Brain microvascular endothelial cell (primary cell): ENCODE data around the gene KCTD20.
"Not testable (repeated sequence)": the region's sequence is repeated elsewhere in the genome, so short reads cannot be mapped to it uniquely, and the experiment has no call there.

ENCODE experiments used
- DNase-seq: peaks from one replicate; pipeline ENCODE4 v3.0.0-alpha.2; 2020
- H3K27ac ChIP-seq: fragments of 250-450 bp; sonication (Bioruptor Pico); 2 replicates; pipeline ENCODE4 v1.5.1; 2020; ENCODE audit warnings: mild to moderate bottlenecking, moderate library complexity
- H3K27me3 ChIP-seq: fragments of 250-450 bp; sonication (Bioruptor Pico); replicated peaks from 2 replicates; pipeline ENCODE4 v1.5.1; 2020; ENCODE audit warnings: mild to moderate bottlenecking
- H3K36me3 ChIP-seq: fragments of 250-450 bp; sonication (Bioruptor Pico); replicated peaks from 2 replicates; pipeline ENCODE4 v1.5.1; 2020; ENCODE audit warnings: mild to moderate bottlenecking
- H3K4me3 ChIP-seq: 2 replicates; pipeline ENCODE4 v1.5.1; 2011; ENCODE audit warnings: low read depth, mild to moderate bottlenecking, control low read depth, low read length, moderate library complexity
- CTCF ChIP-seq: IDR thresholded peaks from 2 replicates; pipeline ENCODE4 v1.5.1; 2011; ENCODE audit warnings: low read depth, mild to moderate bottlenecking, moderate library complexity, low read length, control low read depth, inconsistent platforms; ENCODE audit errors: missing control alignments
- in situ Hi-C: cut with HindIII; loops from 2 replicates; pipeline ENCODE4 v1.10.0; 2017; ENCODE audit warnings: low sequenced_read_pairs, low pct_ligation_motif_present

KCTD20 gene

GRCh38 chr6:36442103-36442670 is 613 bp upstream of the KCTD20 start:
- peak overlapping the region; percentile 87 for H3K27ac ChIP-seq
- H3K27me3 ChIP-seq, result no peaks in the 10 kb centered on the region
- in situ Hi-C loops, result no loop called here
- peak overlapping the region; percentile 97 for H3K4me3 ChIP-seq
- H3K36me3 ChIP-seq, result no peaks in the 10 kb centered on the region
- DNase-seq, result no peak
- TF ChIP-seq CTCF, result no peak

GRCh38 chr6:36443471-36444428 is 950 bp downstream of the KCTD20 start:
- Histone ChIP-seq H3K27ac (peak overlapping the region; percentile 87), H3K27me3 (no peaks in the 10 kb centered on the region), H3K36me3 (peaks cover 5% of the 10 kb centered on the region), H3K4me3 (peak overlapping the region; percentile 97)
- DNase-seq, result no peak
- in situ Hi-C loops, result no loop called here
- TF ChIP-seq CTCF, result peak; percentile 50

GRCh38 chr6:36444470-36444869 is 1.7 kb downstream of the KCTD20 start:
- peak; percentile 74 for DNase-seq
- H3K4me3 ChIP-seq, result peak overlapping the region; percentile 97
- in situ Hi-C loops, result no loop called here
- no peak for TF ChIP-seq CTCF
- H3K27me3 ChIP-seq, result no peaks in the 10 kb centered on the region
- H3K36me3 ChIP-seq, result peaks cover 12% of the 10 kb centered on the region
- peak overlapping the region; percentile 87 for H3K27ac ChIP-seq

GRCh38 chr6:36445621-36446020 is 2.8 kb downstream of the KCTD20 start:
- no peak for DNase-seq
- TF ChIP-seq CTCF, result no peak
- Histone ChIP-seq H3K27ac (peak overlapping the region; percentile 26), H3K4me3 (no peak overlapping the region), H3K36me3 (peaks cover 14% of the 10 kb centered on the region), H3K27me3 (no peaks in the 10 kb centered on the region)
- in situ Hi-C loops, result no loop called here

- H3K4me3 ChIP-seq, H3K27me3 ChIP-seq, DNase-seq, in situ Hi-C loops, H3K27ac ChIP-seq: not testable (repeated sequence)
- peaks cover 17% of the 10 kb centered on the region for H3K36me3 ChIP-seq
Observed at GRCh38 chr6:36449173-36449572, 6.4 kb downstream of the KCTD20 start.

- in situ Hi-C loops, H3K4me3 ChIP-seq, DNase-seq, H3K27ac ChIP-seq, H3K27me3 ChIP-seq: not testable (repeated sequence)
- peaks cover 34% of the 10 kb centered on the region for H3K36me3 ChIP-seq
Observed at GRCh38 chr6:36452897-36453296, 10.1 kb downstream of the KCTD20 start.
